Superior temporal gyrus (tissue), 1 donor: ENCODE results near the gene UBASH3A.
A peak's percentile ranks its signal among the peaks of the same experiment; 100 is the strongest.

ENCODE experiments used
- DNase-seq: peaks from one replicate; pipeline ENCODE4 v3.0.0-alpha.2; 2016; ENCODE audit errors: extremely low spot score

Gene UBASH3A

DNA sequence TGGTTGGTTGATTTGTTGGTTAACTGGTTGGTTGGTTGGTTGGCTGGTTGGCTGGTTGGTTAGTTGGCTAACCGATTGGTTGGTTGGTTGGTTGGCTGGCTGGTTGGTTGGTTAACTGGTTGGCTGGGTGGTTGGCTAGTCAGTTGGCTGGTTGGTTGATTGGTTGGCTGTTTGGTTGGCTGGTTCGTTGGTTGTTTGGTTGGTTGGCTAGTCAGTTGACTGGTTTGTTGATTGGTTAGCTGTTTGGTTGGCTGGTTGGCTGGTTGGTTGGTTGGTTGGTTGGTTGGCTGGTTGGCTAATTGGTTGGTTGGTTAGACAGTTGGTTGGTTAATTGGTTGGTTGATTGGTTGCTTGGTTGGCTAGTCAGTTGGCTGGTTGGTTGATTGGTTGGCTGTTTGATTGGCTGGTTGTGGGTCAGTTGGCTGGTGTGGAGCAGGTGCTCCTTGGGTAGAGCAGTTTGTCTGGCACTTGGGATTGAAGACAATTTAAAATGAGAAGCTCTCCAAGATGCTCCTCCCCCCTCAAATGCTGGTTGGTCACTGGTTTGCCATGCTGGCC, 85.4 kb downstream of the UBASH3A start:
- no peak for DNase-seq

DNA sequence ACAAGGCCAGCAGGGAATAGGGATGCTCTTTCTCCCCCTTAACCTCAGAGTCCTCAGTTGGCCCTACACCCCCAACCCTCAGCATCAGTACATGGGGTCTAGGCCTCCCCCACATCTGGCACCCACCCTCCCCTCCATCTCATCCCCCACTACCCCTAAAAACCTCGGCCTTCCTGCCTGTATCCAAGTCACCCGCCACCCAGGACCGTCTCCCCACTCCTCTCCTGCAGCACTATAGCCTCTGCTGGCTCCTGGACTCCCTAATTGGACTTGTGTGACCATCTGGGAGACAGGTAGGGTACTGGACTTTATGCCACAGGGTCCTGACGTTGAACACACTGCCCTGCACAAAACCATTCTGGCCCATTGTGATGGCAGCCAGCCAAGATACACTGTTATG, 86.3 kb downstream of the UBASH3A start:
- no peak for DNase-seq

DNA sequence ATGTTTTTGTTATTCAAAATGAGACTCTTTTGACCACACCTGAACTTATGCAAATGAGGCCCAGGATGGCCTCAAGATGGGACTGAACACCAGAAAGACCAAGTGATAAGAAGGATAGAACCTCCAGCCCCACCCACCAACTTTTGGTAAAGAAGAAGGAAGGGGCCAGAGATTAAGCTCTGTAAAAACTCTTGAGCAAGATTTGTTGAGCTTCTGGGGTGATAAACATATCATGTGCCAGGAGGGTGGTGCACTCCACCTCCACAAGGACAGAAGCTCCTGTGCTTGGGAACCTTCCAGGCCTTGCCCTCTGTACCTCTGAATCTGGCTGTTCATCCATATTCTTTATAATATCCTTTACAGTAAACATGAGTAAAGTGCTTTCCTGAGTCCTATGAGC, 87.0 kb downstream of the UBASH3A start:
- no peak for DNase-seq

DNA sequence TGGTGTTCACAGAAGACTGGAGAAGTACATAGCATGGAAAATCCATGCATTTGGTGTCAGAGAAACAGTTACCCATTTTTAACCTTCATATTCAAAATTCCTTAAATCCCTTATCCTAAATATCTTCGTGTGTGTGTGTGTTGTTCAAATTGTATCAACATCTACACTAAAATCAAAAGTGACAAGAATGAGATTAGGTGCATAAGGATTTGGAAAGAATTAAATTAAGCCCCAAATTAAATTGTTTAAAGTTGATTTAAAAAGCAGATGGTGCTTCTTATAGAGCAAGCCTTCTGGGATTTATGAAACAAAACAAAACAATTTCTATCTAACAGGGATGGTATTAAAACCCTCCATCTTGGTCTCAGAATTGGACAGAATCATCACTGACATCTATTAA, 87.6 kb downstream of the UBASH3A start:
- no peak for DNase-seq

DNA sequence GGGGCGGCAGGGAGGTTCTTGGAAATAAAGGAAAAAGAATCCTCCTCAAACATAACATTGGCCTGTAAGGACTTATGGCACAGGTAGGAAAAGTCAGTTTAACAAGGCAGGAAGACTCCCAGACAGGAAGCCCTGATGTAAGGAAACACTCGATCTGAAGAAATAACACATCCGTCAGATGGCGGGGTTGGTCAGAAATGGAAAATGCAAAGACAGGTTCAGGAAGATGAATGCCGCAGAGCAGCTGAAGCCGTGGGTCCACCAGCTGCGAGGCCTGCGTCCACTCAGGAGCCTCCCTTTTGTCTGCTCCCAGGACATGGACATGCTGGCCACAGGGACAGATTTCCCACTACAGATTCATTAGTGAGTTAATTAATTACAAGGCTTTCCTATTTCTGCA, 88.5 kb downstream of the UBASH3A start:
- DNase-seq = no peak

DNA sequence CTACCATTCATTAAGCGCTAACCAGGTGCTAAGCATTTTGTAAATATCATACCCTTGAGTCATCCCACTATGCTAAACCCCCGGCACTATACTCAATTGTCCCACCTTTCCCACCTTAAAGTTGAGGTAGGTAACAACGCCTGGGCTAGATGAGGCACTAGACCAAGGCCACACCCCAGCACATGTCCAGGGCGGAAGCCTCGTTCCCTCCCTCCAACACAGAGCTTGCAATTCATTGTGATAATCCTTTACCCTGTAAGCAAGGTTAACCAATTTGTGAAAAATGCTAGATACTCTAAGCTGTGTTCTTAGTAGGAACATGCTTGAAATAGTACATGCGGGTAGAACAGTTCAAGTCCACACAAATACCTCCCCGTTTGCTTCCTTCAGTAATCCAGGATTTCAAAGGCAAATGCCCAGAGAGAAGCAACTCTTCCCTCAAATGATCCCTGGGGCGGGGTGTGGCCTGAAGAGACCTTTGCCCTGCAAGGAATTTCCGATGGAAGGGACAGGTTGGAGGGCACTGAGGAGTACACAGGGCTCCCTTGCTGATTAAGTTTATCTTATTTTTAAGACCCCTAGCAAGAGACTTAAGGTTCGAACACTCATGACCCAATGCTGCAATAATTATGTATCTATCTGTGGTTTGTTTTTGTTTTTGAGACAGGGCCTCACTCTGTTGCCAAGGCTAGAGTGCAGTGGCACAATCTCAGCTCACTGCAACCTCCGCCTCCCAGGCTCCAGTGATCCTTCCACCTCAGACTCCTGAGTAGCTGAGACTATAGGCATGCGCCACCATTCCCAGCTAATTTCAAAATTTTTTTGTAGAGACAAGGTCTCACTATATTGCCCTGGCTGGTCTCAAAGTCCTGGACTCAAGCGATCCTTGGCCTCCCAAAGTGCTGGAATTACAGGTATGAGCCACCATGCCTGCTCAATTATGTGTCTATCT, 89.7 kb downstream of the UBASH3A start:
- no peak for DNase-seq

DNA sequence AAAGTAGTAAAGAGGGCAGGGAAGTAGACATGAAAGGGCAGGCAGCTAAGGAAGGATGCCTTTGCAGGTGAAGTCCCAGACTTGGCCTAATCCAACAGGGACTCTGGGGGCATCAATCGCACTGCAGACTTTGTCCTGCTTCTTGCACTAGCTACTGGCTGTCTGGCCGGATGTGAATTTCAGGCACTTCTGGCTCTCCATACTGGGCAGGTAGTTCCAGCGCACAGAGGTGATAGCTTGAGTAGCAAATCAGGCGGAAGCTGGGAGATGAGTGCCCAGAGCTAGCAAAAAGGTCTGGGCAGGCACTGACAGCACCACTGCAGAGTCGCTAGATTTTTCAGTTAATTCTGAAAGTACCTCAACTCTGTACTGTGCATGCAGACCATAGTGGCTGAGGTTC, 91.3 kb downstream of the UBASH3A start:
- no peak for DNase-seq

DNA sequence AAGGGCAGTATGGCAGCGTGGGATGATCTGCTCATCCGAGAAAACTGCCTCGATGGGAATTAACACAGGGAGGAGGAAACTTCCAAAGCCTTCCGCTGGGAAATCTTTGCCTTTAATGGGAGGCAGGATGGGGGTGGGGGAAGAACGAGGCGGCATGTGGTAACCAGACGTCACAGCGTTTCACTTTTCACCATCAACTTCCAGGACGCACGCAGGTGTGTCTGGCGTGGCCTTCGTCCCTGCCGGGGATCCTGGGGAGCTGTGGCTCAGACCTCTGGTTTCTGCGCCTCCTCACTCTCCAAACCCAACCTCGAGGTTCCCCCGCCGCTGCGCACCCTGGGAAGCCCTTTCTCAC, 92.0 kb downstream of the UBASH3A start:
- no peak for DNase-seq

DNA sequence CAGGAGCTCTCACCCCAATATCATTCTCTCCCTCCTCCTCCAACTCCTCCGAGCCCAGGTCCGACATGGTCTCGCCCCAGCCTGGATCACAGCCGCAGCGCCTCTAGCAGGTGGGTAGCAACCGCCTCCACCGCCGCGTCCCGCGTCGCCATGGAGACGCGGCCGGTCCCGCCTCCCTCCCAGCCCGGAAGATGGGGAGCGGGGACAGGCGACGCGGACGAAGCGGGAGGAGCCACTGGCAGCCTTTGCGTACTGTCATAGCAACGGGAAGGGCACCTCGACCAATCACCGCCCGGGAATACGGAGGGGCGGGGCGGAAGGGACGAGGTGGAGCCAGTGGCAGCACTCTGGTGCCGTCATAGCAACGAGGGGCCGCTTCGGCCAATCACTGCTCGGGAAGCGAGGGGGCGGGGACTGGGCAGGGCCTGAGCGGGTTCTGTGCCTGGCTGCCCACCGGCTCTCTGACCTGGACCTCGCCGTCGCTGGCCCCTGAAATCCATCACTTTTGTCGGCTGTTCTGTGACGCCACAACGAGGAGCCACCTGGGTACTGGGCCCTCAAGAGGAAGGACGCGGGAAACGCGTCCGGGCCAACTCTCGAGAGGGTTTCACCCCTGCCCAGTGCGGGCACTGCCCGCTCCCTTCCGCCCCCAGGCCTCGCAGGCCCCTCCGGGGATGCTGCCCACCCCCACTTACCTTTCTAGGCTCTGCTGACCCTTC, 92.6 kb downstream of the UBASH3A start, which contains the start of gene RSPH1:
Gene RSPH1 (minus strand): TSS at position 105 of the 719 bp plus-strand sequence. CDS start 38 bp downstream, at position 67.
- DNase-seq = peak; percentile 100

DNA sequence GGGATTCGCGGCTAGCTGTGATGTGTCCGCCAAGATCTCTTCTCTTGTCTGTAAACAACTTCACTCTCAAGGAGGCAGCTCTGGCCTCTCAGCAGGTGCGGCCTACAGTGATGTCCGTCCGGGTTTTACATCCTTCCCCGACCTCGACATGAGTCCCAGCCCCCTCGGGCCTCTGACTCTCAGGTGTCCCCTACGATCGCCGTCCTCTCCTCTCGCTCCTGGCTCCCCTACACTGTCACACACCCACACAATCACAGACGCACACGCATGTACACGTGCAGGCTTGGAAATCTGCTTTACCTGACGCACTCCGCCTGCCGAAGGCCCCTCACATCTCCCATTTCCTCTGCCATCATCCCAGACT, 93.1 kb downstream of the UBASH3A start:
- DNase-seq = peak; percentile 45
